H9 (cell line): ENCODE measurements around the gene KCNN3. TPM values are rescaled to one million over a fixed set of nuclear protein-coding genes. Genes with fewer than 3 reads are reported as not detected.

Source experiments
- DNase-seq: peaks from one replicate; pipeline ENCODE4 v3.0.0-alpha.2; 2017
- H2AFZ ChIP-seq: one replicate; pipeline ENCODE4 v1.6.1; 2013; ENCODE audit warnings: mild to moderate bottlenecking, low read length, control low read depth, moderate library complexity
- H2AK5ac ChIP-seq: 2 replicates; pipeline ENCODE4 v1.6.1; 2013; ENCODE audit warnings: low read length, control low read depth, mixed read lengths; ENCODE audit not compliant: insufficient read length
- H2BK120ac ChIP-seq: one replicate; pipeline ENCODE4 v1.6.1; 2013; ENCODE audit warnings: low read depth, mild to moderate bottlenecking, low read length, control low read depth, inconsistent platforms; ENCODE audit not compliant: poor library complexity, severe bottlenecking
- H2BK12ac ChIP-seq: 2 replicates; pipeline ENCODE4 v1.6.1; 2013; ENCODE audit warnings: low read length, control low read depth, mixed read lengths, low read depth; ENCODE audit not compliant: insufficient read length
- H2BK15ac ChIP-seq: 2 replicates; pipeline ENCODE4 v1.6.1; 2013; ENCODE audit warnings: low read depth, low read length, control low read depth
- H2BK20ac ChIP-seq: one replicate; pipeline ENCODE4 v1.6.1; 2013; ENCODE audit warnings: low read depth, mild to moderate bottlenecking, low read length, control low read depth, inconsistent platforms; ENCODE audit not compliant: poor library complexity, severe bottlenecking
- H2BK5ac ChIP-seq: 2 replicates; pipeline ENCODE4 v1.6.1; 2013; ENCODE audit warnings: low read length, control low read depth, mixed read lengths; ENCODE audit not compliant: insufficient read length
- H3K14ac ChIP-seq: 2 replicates; pipeline ENCODE4 v1.6.1; 2013; ENCODE audit warnings: low read length, control low read depth; ENCODE audit not compliant: insufficient read depth
- H3K18ac ChIP-seq: 2 replicates; pipeline ENCODE4 v1.6.1; 2013; ENCODE audit warnings: low read depth, mild to moderate bottlenecking, mixed read lengths, low read length, control low read depth; ENCODE audit not compliant: insufficient read length
- H3K23ac ChIP-seq: 2 replicates; pipeline ENCODE4 v1.6.1; 2013; ENCODE audit warnings: low read length, control low read depth, mixed read lengths, low read depth; ENCODE audit not compliant: insufficient read length
- H3K23me2 ChIP-seq: 2 replicates; pipeline ENCODE4 v1.6.1; 2013; ENCODE audit warnings: low read depth, mild to moderate bottlenecking, mixed read lengths, low read length, control low read depth; ENCODE audit not compliant: insufficient read length, poor library complexity, severe bottlenecking
- H3K27ac ChIP-seq: 2 replicates; pipeline ENCODE4 v1.5.1; 2013; ENCODE audit warnings: low read length, control low read depth, mixed read lengths, low read depth; ENCODE audit not compliant: insufficient read length
- H3K27me3 ChIP-seq: 2 replicates; pipeline ENCODE4 v1.6.1; 2013; ENCODE audit warnings: low read length, control low read depth, inconsistent platforms; ENCODE audit not compliant: insufficient read depth
- H3K4ac ChIP-seq: 2 replicates; pipeline ENCODE4 v1.6.1; 2013; ENCODE audit warnings: low read depth, mild to moderate bottlenecking, control low read depth, inconsistent platforms, low read length, moderate library complexity
- H3K4me1 ChIP-seq: 2 replicates; pipeline ENCODE4 v1.6.1; 2013; ENCODE audit warnings: low read length, control low read depth, inconsistent platforms; ENCODE audit not compliant: insufficient read depth
- H3K4me2 ChIP-seq: 2 replicates; pipeline ENCODE4 v1.6.1; 2013; ENCODE audit warnings: low read length, control low read depth, mixed read lengths; ENCODE audit not compliant: insufficient read length, insufficient read depth
- H3K56ac ChIP-seq: 2 replicates; pipeline ENCODE4 v1.6.1; 2013; ENCODE audit warnings: low read depth, mild to moderate bottlenecking, mixed read lengths, low read length, control low read depth; ENCODE audit not compliant: insufficient read length
- H3K79me1 ChIP-seq: 2 replicates; pipeline ENCODE4 v1.6.1; 2013; ENCODE audit warnings: low read depth, mild to moderate bottlenecking, moderate library complexity, low read length, control low read depth, inconsistent platforms; ENCODE audit not compliant: insufficient read depth, poor library complexity, severe bottlenecking
- H3K79me2 ChIP-seq: 2 replicates; pipeline ENCODE4 v1.6.1; 2013; ENCODE audit warnings: low read length, control low read depth, inconsistent platforms; ENCODE audit not compliant: insufficient read depth
- H3K9ac ChIP-seq: 2 replicates; pipeline ENCODE4 v1.6.1; 2013; ENCODE audit warnings: low read length, control low read depth, mixed read lengths; ENCODE audit not compliant: insufficient read length; ENCODE audit errors: extremely low read depth
- H3K9me3 ChIP-seq: one replicate; pipeline ENCODE4 v1.6.1; 2013; ENCODE audit warnings: low read depth, low read length, inconsistent platforms; ENCODE audit not compliant: control insufficient read depth
- H3T11ph ChIP-seq: one replicate; pipeline ENCODE4 v1.6.1; 2013; ENCODE audit warnings: mild to moderate bottlenecking, low read length, control low read depth, inconsistent platforms
- H4K20me1 ChIP-seq: one replicate; pipeline ENCODE4 v1.6.1; 2013; ENCODE audit not compliant: control insufficient read depth, insufficient read length, insufficient read depth
- H4K5ac ChIP-seq: 2 replicates; pipeline ENCODE4 v1.6.1; 2013; ENCODE audit warnings: low read depth, mild to moderate bottlenecking, mixed read lengths, low read length, control low read depth; ENCODE audit not compliant: insufficient read length
- H4K8ac ChIP-seq: replicated peaks from 2 replicates; pipeline ENCODE4 v1.6.1; 2013; ENCODE audit warnings: low read length, control low read depth, mixed read lengths, low read depth; ENCODE audit not compliant: insufficient read length
- H4K91ac ChIP-seq: 2 replicates; pipeline ENCODE4 v1.6.1; 2013; ENCODE audit warnings: low read depth, mild to moderate bottlenecking, moderate library complexity, mixed read lengths, low read length, control low read depth; ENCODE audit not compliant: insufficient read length
- H3K27ac Mint-ChIP-seq, 3 experiments: 2 replicates in 2 of 3; 3 replicates in 1 of 3; pipeline ENCODE4 v1.8.0; 2020 to 2021; ENCODE audit warnings: mixed read lengths in 3 of 3, mild to moderate bottlenecking in 1 of 3, moderate library complexity in 1 of 3
- H3K27me3 Mint-ChIP-seq: 2 replicates; pipeline ENCODE4 v1.8.0; 2021; ENCODE audit warnings: low read depth, mild to moderate bottlenecking, moderate library complexity, mixed read lengths
- H3K36me3 Mint-ChIP-seq, 3 experiments: 2 replicates in 2 of 3; 3 replicates in 1 of 3; pipeline ENCODE4 v1.8.0; 2020 to 2021; ENCODE audit warnings: low read depth in 3 of 3, mixed read lengths in 3 of 3; ENCODE audit not compliant: insufficient read depth in 1 of 3
- H3K4me1 Mint-ChIP-seq, 2 experiments: 2 replicates each; pipeline ENCODE4 v1.8.0; 2020; ENCODE audit warnings: mixed read lengths in 2 of 2
- H3K4me3 Mint-ChIP-seq, 2 experiments: 2 replicates in 1 of 2; 3 replicates in 1 of 2; pipeline ENCODE4 v1.8.0; 2020 to 2021; ENCODE audit warnings: mild to moderate bottlenecking in 2 of 2, mixed read lengths in 2 of 2, moderate library complexity in 1 of 2
- H3K9me3 Mint-ChIP-seq, 2 experiments: 2 replicates in 1 of 2; 3 replicates in 1 of 2; pipeline ENCODE4 v1.8.0; 2020; ENCODE audit warnings: mild to moderate bottlenecking in 2 of 2, mixed read lengths in 2 of 2, moderate library complexity in 1 of 2
- WGBS: extraction: QIAGEN DNeasy Blood & Tissue Kit; methylation state at CpG from one replicate; pipeline ENCODE4 v1.1.7; 2013; ENCODE audit warnings: missing lambda C conversion rate, low lambda C conversion rate, mixed read lengths; ENCODE audit not compliant: insufficient read length; ENCODE audit errors: extremely low coverage; 5-methylcytosine and 5-hydroxymethylcytosine counted together
- total RNA-seq: library from RNA; stranded (reverse); gene quantifications from 2 replicates; pipeline ENCODE4 v1.2.1, GENCODE V29; 2021
- TF ChIP-seq, protein P1 (sequence below): fragments of 200-600 bp; sonication (generic); conservative IDR thresholded peaks from 3 replicates; pipeline ENCODE4 v1.8.0; 2021; ENCODE audit warnings: antibody characterized with exemption, mild to moderate bottlenecking

The KCNN3 gene
- total RNA-seq, 1 experiment from 2014 or later: 0.83 TPM

- H3K27me3 ChIP-seq: no peaks in the 10 kb centered on the region
- H2AK5ac ChIP-seq: no peak overlapping the region
- no peak overlapping the region for H3K4ac ChIP-seq
- peaks cover 10% of the 10 kb centered on the region; the same call in 1 of the 2 replicates for H3K4me1 ChIP-seq
- H2BK12ac ChIP-seq: no peak overlapping the region
- H3K79me2 ChIP-seq: no peaks in the 10 kb centered on the region
- H2BK120ac ChIP-seq: no peak overlapping the region
- H3K27ac ChIP-seq: no peak overlapping the region
- H3K9me3 ChIP-seq: no peaks in the 10 kb centered on the region
- no peak overlapping the region for H2BK5ac ChIP-seq
- H3K18ac ChIP-seq: no peak overlapping the region
- Mint-ChIP-seq H3K9me3 (peaks cover 15 to 17% of the 10 kb centered on the region in 2 experiments; a peak in 4 of 5 replicates), H3K4me3 (no peak overlapping the region; a peak in 1 of 5 replicates), H3K36me3 (peaks cover 0 to 12% (median 2%) of the 10 kb centered on the region in 3 experiments; a peak in 4 of 7 replicates), H3K4me1 (peaks cover 46 to 47% of the 10 kb centered on the region in 2 experiments), H3K27me3 (peaks cover 3% of the 10 kb centered on the region), H3K27ac (peak overlapping the region in 1 of 3 experiments; percentile 66; a peak in 1 of 7 replicates)
- H4K91ac ChIP-seq: no peak overlapping the region
- no peak overlapping the region for H3K56ac ChIP-seq
- H3K14ac ChIP-seq: no peak overlapping the region
- H3K4me2 ChIP-seq: no peak overlapping the region
- H4K20me1 ChIP-seq: no peaks in the 10 kb centered on the region
- no peak overlapping the region for H4K5ac ChIP-seq
- TF ChIP-seq, protein P1, sequence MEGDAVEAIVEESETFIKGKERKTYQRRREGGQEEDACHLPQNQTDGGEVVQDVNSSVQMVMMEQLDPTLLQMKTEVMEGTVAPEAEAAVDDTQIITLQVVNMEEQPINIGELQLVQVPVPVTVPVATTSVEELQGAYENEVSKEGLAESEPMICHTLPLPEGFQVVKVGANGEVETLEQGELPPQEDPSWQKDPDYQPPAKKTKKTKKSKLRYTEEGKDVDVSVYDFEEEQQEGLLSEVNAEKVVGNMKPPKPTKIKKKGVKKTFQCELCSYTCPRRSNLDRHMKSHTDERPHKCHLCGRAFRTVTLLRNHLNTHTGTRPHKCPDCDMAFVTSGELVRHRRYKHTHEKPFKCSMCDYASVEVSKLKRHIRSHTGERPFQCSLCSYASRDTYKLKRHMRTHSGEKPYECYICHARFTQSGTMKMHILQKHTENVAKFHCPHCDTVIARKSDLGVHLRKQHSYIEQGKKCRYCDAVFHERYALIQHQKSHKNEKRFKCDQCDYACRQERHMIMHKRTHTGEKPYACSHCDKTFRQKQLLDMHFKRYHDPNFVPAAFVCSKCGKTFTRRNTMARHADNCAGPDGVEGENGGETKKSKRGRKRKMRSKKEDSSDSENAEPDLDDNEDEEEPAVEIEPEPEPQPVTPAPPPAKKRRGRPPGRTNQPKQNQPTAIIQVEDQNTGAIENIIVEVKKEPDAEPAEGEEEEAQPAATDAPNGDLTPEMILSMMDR: peak; percentile 87
- H3K9ac ChIP-seq: no peak overlapping the region
- H3T11ph ChIP-seq: no peak overlapping the region
- H2BK20ac ChIP-seq: no peak overlapping the region
- no peak overlapping the region for H2BK15ac ChIP-seq
- WGBS: no CpG with 5 or more reads among the region's 15 CpGs
- H3K23ac ChIP-seq: no peak overlapping the region
- H2AFZ ChIP-seq: no peak overlapping the region
- no peaks in the 10 kb centered on the region for H3K79me1 ChIP-seq
- peak; percentile 91 for DNase-seq
- H3K23me2 ChIP-seq: no peaks in the 10 kb centered on the region
- H4K8ac ChIP-seq: no peak overlapping the region
These were observed 128.2 kb downstream of the KCNN3 start for GRCh38 chr1:154741741-154742495.
